Stomach smooth muscle (tissue), 2 donors: Measurements from ENCODE around the gene ZNF337.

Experiments
- H3K27ac ChIP-seq: one replicate; pipeline ENCODE4 v1.7.0; 2013; ENCODE audit warnings: mild to moderate bottlenecking, low read length, inconsistent platforms
- H3K27me3 ChIP-seq, 2 donors: one replicate each; pipeline ENCODE4 v1.7.0; 2013; ENCODE audit warnings: low read length in 2 of 2; ENCODE audit not compliant: insufficient read depth in 2 of 2, control insufficient read depth in 1 of 2
- H3K36me3 ChIP-seq, 2 donors: one replicate each; pipeline ENCODE4 v1.7.0; 2013; ENCODE audit warnings: low read length in 2 of 2; ENCODE audit not compliant: control insufficient read depth in 2 of 2, insufficient read depth in 2 of 2
- H3K4me1 ChIP-seq: one replicate; pipeline ENCODE4 v1.7.0; 2013; ENCODE audit warnings: low read length; ENCODE audit not compliant: control insufficient read depth, insufficient read depth
- H3K4me3 ChIP-seq, 2 donors: one replicate each; pipeline ENCODE4 v1.7.0; 2013; ENCODE audit warnings: low read length in 2 of 2
- H3K9ac ChIP-seq, 2 donors: one replicate each; pipeline ENCODE4 v1.7.0; 2013; ENCODE audit warnings: low read length in 2 of 2, mild to moderate bottlenecking in 1 of 2
- H3K9me3 ChIP-seq, 2 donors: one replicate each; pipeline ENCODE4 v1.7.0; 2013; ENCODE audit warnings: low read length in 2 of 2; ENCODE audit not compliant: control insufficient read depth in 2 of 2
- donor health status: healthy.
- donor health status: Pancreatic carcinoma.

ZNF337 gene

DNA sequence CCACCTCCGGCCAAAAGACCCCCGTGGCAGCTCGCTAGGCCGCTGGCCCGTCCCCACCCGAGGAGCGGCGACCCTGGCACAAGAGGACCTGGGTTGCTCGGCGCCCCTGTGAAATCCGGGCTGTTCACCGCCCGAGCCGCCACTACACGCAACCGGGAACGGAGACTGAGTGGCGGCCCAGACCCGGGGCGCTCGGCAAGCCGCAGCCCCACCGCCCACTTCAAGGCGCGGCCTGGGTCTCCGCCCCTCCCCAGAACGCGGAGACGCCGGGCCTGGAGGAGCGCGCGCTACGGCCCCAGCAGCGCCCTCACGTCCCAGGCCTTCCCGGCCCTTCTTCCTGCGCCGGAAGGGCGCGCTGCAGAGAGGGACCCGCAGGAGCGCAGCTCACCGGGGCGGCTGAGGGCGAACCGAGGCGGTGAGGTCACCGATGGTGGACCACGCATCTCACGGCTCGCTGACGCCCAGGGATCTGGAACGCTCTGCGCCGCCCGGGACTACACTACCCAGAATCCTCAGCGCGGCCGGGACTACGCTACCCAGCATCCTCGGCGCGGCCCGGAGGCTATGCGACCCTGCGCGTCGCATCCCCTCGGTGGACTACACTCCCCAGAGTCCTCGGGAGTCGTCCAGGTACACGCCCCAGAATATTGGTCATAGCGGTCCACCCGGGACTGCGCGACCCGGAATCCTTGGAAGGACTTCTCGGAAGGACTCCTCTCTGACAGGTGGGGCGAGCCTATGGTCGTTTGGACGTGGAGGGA is at the start of gene ZNF337:
Gene ZNF337, minus strand, starts transcription at position 483 of the 761 bp plus-strand sequence. CDS start 10,436 bp downstream, outside the sequence.
- Histone ChIP-seq H3K36me3 (no peaks in the 10 kb centered on the region), H3K27ac (peak within 1 kb of the TSS; percentile 69), H3K27me3 (no peaks in the 10 kb centered on the region), H3K9ac (peak within 1 kb of the TSS; percentile 86 to 90), H3K9me3 (peaks cover 0 to 3% of the 10 kb centered on the region in 2 donors), H3K4me3 (peak within 1 kb of the TSS; percentile 92 to 93), H3K4me1 (peaks cover 5% of the 10 kb centered on the region)

DNA sequence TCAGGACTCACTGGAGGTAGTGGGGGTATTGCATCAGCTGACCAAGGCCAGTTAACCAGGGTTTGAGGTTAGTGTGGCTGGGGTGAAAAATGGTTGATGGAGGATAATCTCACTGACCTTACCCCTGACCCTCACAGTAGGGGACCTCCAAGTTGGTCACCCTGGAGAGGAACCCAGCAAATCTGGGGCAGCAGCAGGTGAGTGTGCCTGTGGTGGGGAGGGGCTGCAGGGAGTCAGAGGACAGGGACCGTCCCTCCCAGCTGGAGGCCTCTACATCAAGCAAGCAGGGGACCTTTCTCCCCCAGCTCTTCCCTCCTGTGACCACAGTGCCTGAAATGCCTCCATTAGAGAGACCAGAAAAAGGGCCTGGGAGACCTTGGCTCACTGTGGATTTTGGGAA is 49.1 kb upstream of the ZNF337 start:
- H3K9me3 ChIP-seq, result no peaks in the 10 kb centered on the region
- H3K4me3 ChIP-seq, result no peak overlapping the region
- no peaks in the 10 kb centered on the region for H3K27me3 ChIP-seq
- no peak overlapping the region for H3K27ac ChIP-seq
- H3K4me1 ChIP-seq, result peaks cover 3% of the 10 kb centered on the region
- H3K9ac ChIP-seq, result no peak overlapping the region
- H3K36me3 ChIP-seq, result no peaks in the 10 kb centered on the region

DNA sequence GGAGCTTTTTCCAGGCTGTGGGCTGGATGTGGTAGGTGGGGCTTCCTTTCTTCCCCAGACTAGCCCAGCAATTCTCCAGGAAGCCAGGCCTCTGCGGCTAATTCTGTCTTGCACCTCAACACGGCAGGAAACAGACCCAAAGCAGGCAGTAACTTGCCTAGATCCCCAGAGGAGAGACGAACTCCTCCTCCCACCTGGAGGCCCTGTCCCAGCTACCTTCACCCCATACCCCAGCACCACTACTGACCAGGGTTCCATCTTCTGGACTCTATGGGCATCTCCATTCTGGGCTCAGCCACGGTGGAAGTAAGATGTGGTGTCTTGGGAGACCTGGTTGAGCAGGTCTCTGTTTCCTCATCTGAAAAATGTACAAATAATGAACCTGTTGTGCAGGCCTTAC is 48.4 kb upstream of the ZNF337 start:
- H3K4me1 ChIP-seq, result no peaks in the 10 kb centered on the region
- H3K27me3 ChIP-seq, result no peaks in the 10 kb centered on the region
- H3K9me3 ChIP-seq, result no peaks in the 10 kb centered on the region
- no peak overlapping the region for H3K27ac ChIP-seq
- no peak overlapping the region for H3K4me3 ChIP-seq
- no peak overlapping the region for H3K9ac ChIP-seq
- H3K36me3 ChIP-seq, result no peaks in the 10 kb centered on the region

GRCh38 chr20:25744261-25744660 is 47.6 kb upstream of the ZNF337 start:
- Histone ChIP-seq H3K27ac (no peak overlapping the region), H3K9me3 (no peaks in the 10 kb centered on the region)

GRCh38 chr20:25741088-25741487 is 44.4 kb upstream of the ZNF337 start:
- Histone ChIP-seq H3K9ac (no peak overlapping the region), H3K4me1 (no peaks in the 10 kb centered on the region), H3K4me3 (no peak overlapping the region), H3K9me3 (no peaks in the 10 kb centered on the region), H3K36me3 (no peaks in the 10 kb centered on the region), H3K27me3 (no peaks in the 10 kb centered on the region), H3K27ac (no peak overlapping the region)

More at GRCh38 chr20:25744261-25744660, 47.6 kb upstream of the ZNF337 start:
- no peak overlapping the region for H3K4me3 ChIP-seq
- no peak overlapping the region for H3K9ac ChIP-seq
- H3K36me3 ChIP-seq, result no peaks in the 10 kb centered on the region
- H3K4me1 ChIP-seq, result no peaks in the 10 kb centered on the region
- H3K27me3 ChIP-seq, result no peaks in the 10 kb centered on the region

DNA sequence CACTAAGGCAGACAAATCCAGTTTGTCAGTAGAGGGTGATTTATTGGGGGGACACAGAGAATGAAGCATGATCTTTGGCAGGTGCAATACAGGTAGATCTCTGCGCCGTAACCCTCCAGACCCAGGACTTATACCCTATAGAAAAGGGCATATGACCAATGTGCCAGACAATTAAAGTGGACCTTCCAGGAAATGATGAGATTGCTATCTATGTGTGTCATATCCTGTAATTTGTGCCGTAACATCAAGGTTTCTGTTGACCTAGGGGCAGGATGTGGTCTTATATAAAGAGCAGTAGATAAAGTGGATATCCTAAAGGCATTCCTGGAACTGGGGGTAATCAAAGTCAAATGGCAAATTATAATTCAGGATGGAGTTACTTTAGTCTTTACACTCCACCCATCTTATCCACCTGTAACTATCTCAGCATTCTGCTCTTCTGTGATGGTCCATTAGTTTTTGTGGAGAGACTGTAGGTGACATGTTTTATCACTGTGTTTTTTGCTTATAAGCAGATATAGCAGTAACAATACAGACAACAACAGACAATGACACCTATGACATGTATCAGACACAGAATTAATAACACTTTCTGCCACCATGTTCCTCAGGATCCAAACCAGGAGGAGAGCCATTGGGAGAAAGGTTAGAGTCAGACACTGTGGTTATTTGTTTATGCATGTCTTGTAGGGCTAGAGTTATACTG is 43.1 kb upstream of the ZNF337 start:
- Histone ChIP-seq H3K4me3 (no peak overlapping the region), H3K27ac (no peak overlapping the region), H3K36me3 (no peaks in the 10 kb centered on the region), H3K9ac (no peak overlapping the region), H3K27me3 (no peaks in the 10 kb centered on the region), H3K4me1 (no peaks in the 10 kb centered on the region), H3K9me3 (no peaks in the 10 kb centered on the region)

GRCh38 chr20:25738198-25738597 is 41.5 kb upstream of the ZNF337 start:
- Histone ChIP-seq H3K9ac (no peak overlapping the region), H3K4me1 (no peaks in the 10 kb centered on the region), H3K9me3 (no peaks in the 10 kb centered on the region), H3K27ac (no peak overlapping the region), H3K27me3 (no peaks in the 10 kb centered on the region), H3K4me3 (no peak overlapping the region), H3K36me3 (no peaks in the 10 kb centered on the region)

GRCh38 chr20:25733903-25734302 is 37.2 kb upstream of the ZNF337 start:
- no peak overlapping the region for H3K4me3 ChIP-seq
- H3K9me3 ChIP-seq, result no peaks in the 10 kb centered on the region
- H3K36me3 ChIP-seq, result no peaks in the 10 kb centered on the region
- H3K27ac ChIP-seq, result no peak overlapping the region
- no peaks in the 10 kb centered on the region for H3K27me3 ChIP-seq
- no peak overlapping the region for H3K9ac ChIP-seq
- H3K4me1 ChIP-seq, result no peaks in the 10 kb centered on the region

GRCh38 chr20:25730862-25731261 is 34.2 kb upstream of the ZNF337 start:
- Histone ChIP-seq H3K36me3 (peaks cover 0 to 8% of the 10 kb centered on the region in 2 donors), H3K9me3 (peaks cover 3 to 12% of the 10 kb centered on the region in 2 donors), H3K27ac (no peak overlapping the region), H3K27me3 (no peaks in the 10 kb centered on the region), H3K4me1 (no peaks in the 10 kb centered on the region), H3K4me3 (no peak overlapping the region), H3K9ac (no peak overlapping the region)

DNA sequence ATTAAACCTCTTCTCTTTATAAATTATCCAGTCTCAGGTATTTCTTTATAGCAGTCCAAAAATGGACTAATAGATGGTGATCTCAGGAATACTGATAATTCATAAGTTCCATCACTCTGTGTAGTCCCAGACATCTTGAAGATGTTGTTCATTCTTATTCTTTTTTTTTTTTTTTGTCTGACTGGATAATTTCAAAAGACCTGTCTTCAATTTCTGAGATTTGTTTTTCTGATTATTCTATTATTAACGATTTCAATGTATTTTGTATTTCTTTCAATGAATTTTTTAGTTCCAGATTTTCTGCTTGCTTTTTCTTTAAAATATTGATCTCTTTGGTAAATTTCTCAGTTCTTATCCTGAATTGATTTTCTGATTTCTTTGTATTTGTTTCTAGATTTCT is 29.7 kb upstream of the ZNF337 start:
- H3K9me3 ChIP-seq, result peaks cover 3 to 13% of the 10 kb centered on the region in 2 donors

GRCh38 chr20:25725639-25726038 is 29.0 kb upstream of the ZNF337 start:
- no peaks in the 10 kb centered on the region for H3K27me3 ChIP-seq
- no peak overlapping the region for H3K27ac ChIP-seq
- H3K9ac ChIP-seq, result no peak overlapping the region
- peaks cover 3 to 13% of the 10 kb centered on the region in 2 donors for H3K9me3 ChIP-seq
- H3K4me1 ChIP-seq, result no peaks in the 10 kb centered on the region
- peaks cover 0 to 8% of the 10 kb centered on the region in 2 donors for H3K36me3 ChIP-seq
- no peak overlapping the region for H3K4me3 ChIP-seq

More for the DNA sequence above, 29.7 kb upstream of the ZNF337 start:
- H3K27ac ChIP-seq, result no peak overlapping the region
- H3K27me3 ChIP-seq, result no peaks in the 10 kb centered on the region
- no peak overlapping the region for H3K4me3 ChIP-seq
- peaks cover 0 to 8% of the 10 kb centered on the region in 2 donors for H3K36me3 ChIP-seq
- H3K4me1 ChIP-seq, result no peaks in the 10 kb centered on the region
- no peak overlapping the region for H3K9ac ChIP-seq
